GM13976 (cell line): ENCODE measurements around the gene STX3.
A peak's percentile ranks its signal among the peaks of the same experiment; 100 is the strongest.

Experiments
- DNase-seq: peaks from one replicate; pipeline ENCODE4 v3.0.0; 2012; ENCODE audit warnings: low spot score
- CTCF ChIP-seq: IDR thresholded peaks from 2 replicates; pipeline ENCODE4 v1.5.1; 2012; ENCODE audit warnings: borderline replicate concordance, mild to moderate bottlenecking; ENCODE audit not compliant: insufficient read depth; ENCODE audit errors: extremely low read depth, missing control alignments, control extremely low read depth
- in situ Hi-C: fragments of 300-500 bp; cut with MboI; formaldehyde crosslinking; loops from one replicate; pipeline ENCODE4 v1.12.0; 2022; ENCODE audit warnings: low sequenced_read_pairs, mixed read lengths, inconsistent platforms; ENCODE audit not compliant: unreplicated experiment

Gene STX3

GRCh38 chr11:59756845-59757244 is 1.7 kb downstream of the STX3 start:
- peak; percentile 36 for DNase-seq
- in situ Hi-C loops = loop anchor here (5.0 kb wide), 1 partner anchor 45 kb away; no protein-coding TSS in a partner anchor
- TF ChIP-seq CTCF = no peak

GRCh38 chr11:59758401-59759037 is 3.3 kb downstream of the STX3 start:
- DNase-seq = no peak
- no peak for TF ChIP-seq CTCF
- in situ Hi-C loops = loop anchor here (5.0 kb wide), 1 partner anchor 44 kb away; no protein-coding TSS in a partner anchor

GRCh38 chr11:59759900-59760299 is 4.7 kb downstream of the STX3 start:
- in situ Hi-C loops = loop anchor here (5.0 kb wide), 1 partner anchor 42 kb away; no protein-coding TSS in a partner anchor

GRCh38 chr11:59760771-59761170 is 5.6 kb downstream of the STX3 start:
- DNase-seq = no peak
- in situ Hi-C loops = no loop called here
- TF ChIP-seq CTCF = no peak

More at GRCh38 chr11:59759900-59760299, 4.7 kb downstream of the STX3 start:
- TF ChIP-seq CTCF = no peak
- no peak for DNase-seq

- no peak for DNase-seq
- no peak for TF ChIP-seq CTCF
- in situ Hi-C loops = no loop called here
Observed at GRCh38 chr11:59761993-59762392, 6.8 kb downstream of the STX3 start.

GRCh38 chr11:59765068-59765735 is 10.0 kb downstream of the STX3 start:
- no peak for DNase-seq
- TF ChIP-seq CTCF = no peak
- in situ Hi-C loops = no loop called here
